ENCODE results near the gene KANK4.

KANK4 gene

DNA sequence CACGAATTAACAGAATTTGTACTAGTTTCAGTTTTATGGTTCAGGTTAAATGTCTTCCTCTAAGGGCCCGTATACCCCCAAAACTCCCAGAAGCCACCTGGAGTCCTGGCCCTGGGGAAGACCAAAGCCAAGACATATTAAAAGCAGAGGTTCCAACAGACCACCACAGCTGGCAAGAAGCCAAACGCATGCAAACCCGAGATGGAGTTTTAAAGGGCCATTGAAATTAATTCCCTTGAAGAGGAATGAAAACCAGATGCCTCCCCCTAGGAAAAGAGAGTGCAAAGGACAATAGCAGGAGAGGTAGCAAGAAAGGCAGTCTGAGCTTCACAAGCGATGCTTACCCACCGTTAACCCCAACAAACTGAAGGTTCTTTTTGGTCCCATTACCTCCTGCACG, 48.1 kb downstream of the KANK4 start:
- TF ChIP-seq CTCF (IDR thresholded peaks at IDR 0.05; ENCODE audit: low read depth, low read length), result no peak
- DNase-seq (ENCODE audit: low read depth in 2 of 2), result no peak
- no peak overlapping the region for H3K4me3 ChIP-seq (replicated peaks in 1 of 2; ENCODE audit: low read depth in 2 of 2, low read length in 2 of 2)

DNA sequence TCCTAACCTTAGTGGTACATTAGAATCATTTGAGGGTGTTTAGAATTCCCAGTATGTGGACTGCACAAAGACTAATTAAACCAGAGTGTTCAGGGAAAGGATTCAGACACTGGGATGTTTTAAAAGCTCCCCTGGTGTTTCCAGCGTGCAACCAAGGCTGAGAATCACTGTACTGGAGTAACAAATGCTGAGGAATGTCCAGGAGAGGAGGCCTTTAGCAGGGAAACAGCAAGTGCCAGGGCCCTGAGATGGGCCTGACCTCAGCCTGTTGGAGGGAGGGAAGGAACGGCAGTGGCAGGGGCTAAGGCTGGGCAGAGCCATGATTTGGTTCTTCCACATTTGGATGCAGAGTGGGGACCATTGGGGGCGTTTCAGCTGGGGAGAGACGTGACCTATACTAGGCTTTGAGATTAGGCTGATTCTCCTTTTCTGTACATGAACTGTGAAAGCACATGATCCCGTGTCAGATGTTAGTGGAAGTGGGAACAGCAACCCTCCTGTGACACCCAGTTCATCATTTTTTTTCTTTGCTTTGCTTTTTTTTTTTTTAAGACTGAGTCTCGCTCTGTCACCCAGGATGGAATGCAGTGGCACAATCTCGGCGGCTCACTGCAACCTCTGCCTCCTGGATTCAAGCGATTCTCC, 49.3 kb downstream of the KANK4 start:
- no peak overlapping the region for H3K4me3 ChIP-seq (replicated peaks in 1 of 2; ENCODE audit: low read depth in 2 of 2, low read length in 2 of 2)
- no peak for TF ChIP-seq CTCF (IDR thresholded peaks at IDR 0.05; ENCODE audit: low read depth, low read length)
- DNase-seq (ENCODE audit: low read depth in 2 of 2), result no peak

GRCh38 chr1:62269439-62269838, 49.8 kb downstream of the KANK4 start:
- no peak for TF ChIP-seq CTCF (IDR thresholded peaks at IDR 0.05; ENCODE audit: low read depth, low read length)
- no peak overlapping the region for H3K4me3 ChIP-seq (replicated peaks in 1 of 2; ENCODE audit: low read depth in 2 of 2, low read length in 2 of 2)
- DNase-seq (ENCODE audit: low read depth in 2 of 2), result no peak

GRCh38 chr1:62268315-62268714, 50.9 kb downstream of the KANK4 start:
- TF ChIP-seq CTCF (IDR thresholded peaks at IDR 0.05; ENCODE audit: low read depth, low read length), result no peak
- no peak overlapping the region for H3K4me3 ChIP-seq (replicated peaks in 1 of 2; ENCODE audit: low read depth in 2 of 2, low read length in 2 of 2)
- DNase-seq (ENCODE audit: low read depth in 2 of 2), result no peak

DNA sequence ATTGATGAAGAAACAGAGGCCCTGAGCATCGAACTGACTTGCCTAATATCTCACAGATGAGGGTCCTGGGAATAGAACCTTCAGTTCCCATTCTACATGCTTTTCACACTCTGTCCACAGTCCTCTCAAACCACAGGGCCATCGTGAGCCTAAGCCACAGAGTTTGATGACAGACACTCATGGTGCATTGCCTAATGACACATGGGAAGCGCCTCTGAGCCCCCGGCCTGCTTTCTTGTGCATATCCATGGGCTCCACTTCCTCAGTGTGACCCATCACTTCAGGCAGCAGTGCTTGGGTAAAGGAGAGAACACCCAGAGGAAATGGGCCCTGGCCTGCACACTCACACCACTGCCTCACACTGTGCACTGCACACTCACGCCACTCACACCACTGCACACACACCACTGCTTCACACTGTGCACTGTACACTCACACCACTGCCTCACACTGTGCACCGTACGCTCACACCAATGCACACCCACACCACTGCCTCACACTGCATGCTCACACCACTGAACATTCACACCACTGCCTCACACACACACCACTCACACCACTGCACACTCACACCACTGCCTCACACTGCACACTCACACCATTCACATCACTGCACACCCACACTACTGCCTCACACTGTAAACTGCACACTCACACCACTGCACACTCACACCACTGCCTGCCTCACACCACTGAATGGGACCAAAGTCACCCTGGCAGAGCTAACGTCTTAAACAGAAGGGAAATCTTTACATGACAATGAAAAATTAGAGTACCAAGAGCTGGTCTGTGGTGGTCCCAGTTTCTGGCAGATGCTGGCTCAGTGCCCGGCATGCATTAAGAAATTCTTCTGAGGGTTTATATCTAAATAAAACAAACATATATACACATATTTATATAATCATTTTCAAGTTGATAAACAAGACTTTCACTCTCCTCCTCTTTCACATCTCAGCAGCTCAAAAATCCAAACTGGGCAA, 53.0 kb downstream of the KANK4 start:
- TF ChIP-seq CTCF (IDR thresholded peaks at IDR 0.05; ENCODE audit: low read depth, low read length), result no peak
- DNase-seq (ENCODE audit: low read depth in 2 of 2), result no peak

DNA sequence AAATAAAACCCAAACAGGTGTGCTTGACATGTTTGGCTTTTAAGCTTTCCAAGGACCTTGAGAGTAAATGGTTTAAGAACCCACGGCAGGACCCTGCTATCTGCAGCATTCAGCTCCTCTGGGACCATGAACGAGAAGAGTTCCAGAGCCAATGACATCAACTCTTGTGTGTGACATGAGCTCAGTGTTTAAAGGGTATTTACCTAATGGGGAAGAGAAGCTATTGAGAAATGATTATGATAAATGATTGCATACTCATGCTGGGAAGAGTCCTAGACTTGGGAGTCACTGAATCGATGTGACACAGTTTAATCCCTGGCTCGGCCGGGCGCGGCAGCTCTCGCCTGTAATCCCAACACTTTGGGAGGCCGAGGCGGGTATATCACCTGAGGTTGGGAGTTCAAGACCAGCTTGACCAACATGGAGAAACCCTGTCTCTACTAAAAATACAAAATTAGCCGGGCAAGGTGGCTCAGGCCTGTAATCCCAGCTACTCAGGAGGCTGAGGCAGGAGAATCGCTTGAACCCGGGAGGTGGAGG, 55.4 kb downstream of the KANK4 start:
- H3K4me3 ChIP-seq (replicated peaks in 1 of 2; ENCODE audit: low read depth in 2 of 2, low read length in 2 of 2), result no peak overlapping the region
- TF ChIP-seq CTCF (IDR thresholded peaks at IDR 0.05; ENCODE audit: low read depth, low read length), result no peak
- no peak for DNase-seq (ENCODE audit: low read depth in 2 of 2)

More for the DNA sequence above, 53.0 kb downstream of the KANK4 start:
- no peak overlapping the region for H3K4me3 ChIP-seq (replicated peaks in 1 of 2; ENCODE audit: low read depth in 2 of 2, low read length in 2 of 2)

All from cardiac fibroblast (primary cell).